Panc1 (cell line): ENCODE results near the gene TBX20.

Experiments used
- POLR2AphosphoS5 ChIP-seq: IDR thresholded peaks from 2 replicates; pipeline ENCODE4 v1.6.1; 2012; ENCODE audit warnings: mild to moderate bottlenecking, low read depth, low read length, moderate library complexity
- SIN3A ChIP-seq: IDR thresholded peaks from 2 replicates; pipeline ENCODE4 v1.6.1; 2012; ENCODE audit warnings: low read depth, mild to moderate bottlenecking, low read length, moderate library complexity, borderline replicate concordance; ENCODE audit not compliant: insufficient read depth
- TCF7L2 ChIP-seq: IDR thresholded peaks from 2 replicates; pipeline ENCODE4 v1.6.1; 2011; ENCODE audit warnings: mild to moderate bottlenecking, low read depth, low read length, inconsistent platforms
- TF ChIP-seq, protein P1 (sequence below): fragments of 450-650 bp; IDR thresholded peaks from 2 replicates; pipeline ENCODE4 v1.5.1; 2017; ENCODE audit warnings: mild to moderate bottlenecking

- TF ChIP-seq, protein P1, sequence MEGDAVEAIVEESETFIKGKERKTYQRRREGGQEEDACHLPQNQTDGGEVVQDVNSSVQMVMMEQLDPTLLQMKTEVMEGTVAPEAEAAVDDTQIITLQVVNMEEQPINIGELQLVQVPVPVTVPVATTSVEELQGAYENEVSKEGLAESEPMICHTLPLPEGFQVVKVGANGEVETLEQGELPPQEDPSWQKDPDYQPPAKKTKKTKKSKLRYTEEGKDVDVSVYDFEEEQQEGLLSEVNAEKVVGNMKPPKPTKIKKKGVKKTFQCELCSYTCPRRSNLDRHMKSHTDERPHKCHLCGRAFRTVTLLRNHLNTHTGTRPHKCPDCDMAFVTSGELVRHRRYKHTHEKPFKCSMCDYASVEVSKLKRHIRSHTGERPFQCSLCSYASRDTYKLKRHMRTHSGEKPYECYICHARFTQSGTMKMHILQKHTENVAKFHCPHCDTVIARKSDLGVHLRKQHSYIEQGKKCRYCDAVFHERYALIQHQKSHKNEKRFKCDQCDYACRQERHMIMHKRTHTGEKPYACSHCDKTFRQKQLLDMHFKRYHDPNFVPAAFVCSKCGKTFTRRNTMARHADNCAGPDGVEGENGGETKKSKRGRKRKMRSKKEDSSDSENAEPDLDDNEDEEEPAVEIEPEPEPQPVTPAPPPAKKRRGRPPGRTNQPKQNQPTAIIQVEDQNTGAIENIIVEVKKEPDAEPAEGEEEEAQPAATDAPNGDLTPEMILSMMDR, result no peak
- TF ChIP-seq SIN3A (no peak), POLR2AphosphoS5 (no peak), TCF7L2 (no peak)
Measured at GRCh38 chr7:35289376-35289775, 35.5 kb upstream of the TBX20 start.
